Esophagus squamous epithelium (tissue), 4 donors: ENCODE data around the gene PLTP.

Source experiments
- CTCF ChIP-seq, 6 experiments: fragments of 450-650 bp in 4 of 6; fragments of 200-600 bp in 2 of 6; sonication (generic) in 2 of 6; IDR thresholded peaks; one replicate each; pipeline ENCODE4 v1.5.1; 2016 to 2019; ENCODE audit warnings: antibody characterized with exemption in 6 of 6, mild to moderate bottlenecking in 4 of 6, moderate library complexity in 4 of 6
- POLR2A ChIP-seq, 4 donors: fragments of 450-650 bp; IDR thresholded peaks; one replicate each; pipeline ENCODE4 v1.6.1; 2017; ENCODE audit warnings: antibody characterized with exemption in 4 of 4, mild to moderate bottlenecking in 4 of 4, moderate library complexity in 3 of 4

- TF ChIP-seq POLR2A (IDR thresholded peaks at IDR 0.05) (no peak), CTCF (IDR thresholded peaks at IDR 0.05) (no peak)
Measured at GRCh38 chr20:45904583-45905504, 7.1 kb downstream of the PLTP start.
